ENCODE measurements around the gene MYOT. TPM values are rescaled to one million over a fixed set of nuclear protein-coding genes. Genes with fewer than 3 reads are reported as not detected.

MYOT gene
- total and polyA plus RNA-seq, 5 donors = 11.1 to 14.5 (median 13.0) TPM

- no peaks in the 10 kb centered on the region for H3K27me3 ChIP-seq (ENCODE audit: control insufficient read depth, insufficient read depth)
- no peak overlapping the region for H3K4me3 ChIP-seq (ENCODE audit: low read length)
- H3K9me3 ChIP-seq (ENCODE audit: control insufficient read depth, low read length) = no peaks in the 10 kb centered on the region
- WGBS = 64% methylated on average over 1 of the region's 1 CpG
- DNase-seq (no peak), ATAC-seq (no peak)
- no peak overlapping the region for H3K27ac ChIP-seq (ENCODE audit: low read length)
- intact Hi-C loops (cut with DNase I) = no loop called here
- peaks cover 4% of the 10 kb centered on the region for H3K4me1 ChIP-seq (ENCODE audit: control insufficient read depth, insufficient read depth, low read length)
Measured at GRCh38 chr5:137832416-137832815, 35.2 kb upstream of the MYOT start.

DNA sequence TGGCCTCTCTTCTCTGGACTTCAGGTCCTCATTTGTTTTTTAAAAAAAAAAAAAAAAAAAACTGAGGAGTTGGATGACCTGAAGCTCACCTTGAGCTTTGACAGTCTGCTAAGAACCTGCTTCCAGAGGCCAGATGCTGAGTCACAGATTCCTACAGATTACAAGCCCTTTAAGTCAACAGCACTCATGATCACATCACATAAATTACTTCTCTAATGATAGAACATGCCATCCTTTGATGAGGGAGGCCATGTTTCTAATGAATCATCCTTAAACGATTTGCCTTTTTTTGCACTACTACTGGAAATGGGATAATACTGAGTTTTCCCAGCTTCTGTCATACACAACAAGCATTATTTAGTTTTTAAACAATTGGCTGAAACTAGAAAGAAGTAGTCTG is 34.2 kb upstream of the MYOT start:
- intact Hi-C loops (cut with DNase I) = no loop called here
- ATAC-seq = no peak
- DNase-seq = no peak
- H3K4me1 ChIP-seq (ENCODE audit: control insufficient read depth, insufficient read depth, low read length) = peaks cover 4% of the 10 kb centered on the region
- H3K27me3 ChIP-seq (ENCODE audit: control insufficient read depth, insufficient read depth) = no peaks in the 10 kb centered on the region
- no peak overlapping the region for H3K27ac ChIP-seq (ENCODE audit: low read length)
- no peaks in the 10 kb centered on the region for H3K9me3 ChIP-seq (ENCODE audit: control insufficient read depth, low read length)
- 73% methylated on average over 1 of the region's 1 CpG for WGBS
- no peak overlapping the region for H3K4me3 ChIP-seq (ENCODE audit: low read length)

GRCh38 chr5:137834498-137835049 is 33.1 kb upstream of the MYOT start:
- no peak overlapping the region for H3K27ac ChIP-seq (ENCODE audit: low read length)
- H3K4me3 ChIP-seq (ENCODE audit: low read length) = no peak overlapping the region
- WGBS = 57% methylated on average over 4 of the region's 4 CpGs
- no peaks in the 10 kb centered on the region for H3K9me3 ChIP-seq (ENCODE audit: control insufficient read depth, low read length)
- peaks cover 5% of the 10 kb centered on the region for H3K4me1 ChIP-seq (ENCODE audit: control insufficient read depth, insufficient read depth, low read length)
- H3K27me3 ChIP-seq (ENCODE audit: control insufficient read depth, insufficient read depth) = no peaks in the 10 kb centered on the region
- ATAC-seq (no peak), DNase-seq (no peak)
- intact Hi-C loops (cut with DNase I) = no loop called here

- WGBS = 46% methylated on average over 1 of the region's 1 CpG
- no peaks in the 10 kb centered on the region for H3K9me3 ChIP-seq (ENCODE audit: control insufficient read depth, low read length)
- DNase-seq = no peak
- peak overlapping the region; percentile 77 for H3K27ac ChIP-seq (ENCODE audit: low read length)
- H3K4me3 ChIP-seq (ENCODE audit: low read length) = no peak overlapping the region
- peaks cover 5% of the 10 kb centered on the region for H3K4me1 ChIP-seq (ENCODE audit: control insufficient read depth, insufficient read depth, low read length)
- intact Hi-C loops (cut with DNase I) = no loop called here
- ATAC-seq = no peak
- H3K27me3 ChIP-seq (ENCODE audit: control insufficient read depth, insufficient read depth) = no peaks in the 10 kb centered on the region
Measured at GRCh38 chr5:137836298-137836697, 31.4 kb upstream of the MYOT start.

- intact Hi-C loops (cut with DNase I) = no loop called here
- Histone ChIP-seq H3K27ac (ENCODE audit: low read length) (peak overlapping the region; percentile 85), H3K4me1 (ENCODE audit: control insufficient read depth, insufficient read depth, low read length) (peaks cover 5% of the 10 kb centered on the region), H3K4me3 (ENCODE audit: low read length) (no peak overlapping the region), H3K27me3 (ENCODE audit: control insufficient read depth, insufficient read depth) (no peaks in the 10 kb centered on the region), H3K9me3 (ENCODE audit: control insufficient read depth, low read length) (no peaks in the 10 kb centered on the region)
- no peak for DNase-seq
- peak; percentile 82 to 87 for ATAC-seq
Measured at GRCh38 chr5:137836997-137837396, 30.7 kb upstream of the MYOT start.

DNA sequence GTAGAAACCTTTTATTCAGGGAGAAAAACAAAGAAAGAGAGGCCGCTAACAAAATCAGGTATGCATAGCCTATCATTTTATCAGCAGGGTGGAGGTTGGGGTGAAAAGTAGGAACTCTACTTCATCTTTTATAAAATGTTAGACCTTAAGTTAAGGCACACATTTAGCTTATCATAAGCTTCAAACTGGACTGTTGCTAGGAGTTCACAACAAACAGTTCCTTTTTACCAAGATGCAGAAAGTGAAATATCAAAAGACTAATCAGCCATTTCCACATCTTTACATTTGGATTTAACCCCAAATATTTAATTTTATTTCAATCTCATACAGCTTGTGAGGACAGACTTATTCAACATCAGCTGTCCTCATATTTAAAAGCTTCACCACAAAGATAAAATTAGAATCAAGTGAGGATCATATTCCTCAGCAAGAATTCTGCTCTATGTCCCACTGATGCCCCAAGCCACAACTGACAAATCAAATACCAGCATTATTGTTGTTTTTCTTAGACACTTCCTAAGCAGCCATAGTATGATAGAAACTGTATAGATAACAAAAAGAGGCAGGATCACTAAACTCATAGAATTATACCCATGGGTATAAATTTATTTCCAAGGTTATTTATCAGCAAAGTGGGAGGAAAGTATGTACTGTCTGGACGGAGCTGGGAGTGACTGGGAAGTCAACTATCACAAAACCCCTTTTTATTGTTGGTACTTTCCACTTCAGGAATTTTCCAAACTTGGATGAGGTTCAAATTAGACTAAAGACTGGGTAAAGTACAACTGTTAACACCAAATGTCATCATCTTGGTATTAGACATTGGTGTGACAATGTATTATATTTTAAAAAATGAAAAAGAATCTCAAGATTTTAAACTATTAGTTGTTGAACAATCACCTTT is 29.9 kb upstream of the MYOT start:
- peaks cover 5% of the 10 kb centered on the region for H3K4me1 ChIP-seq (ENCODE audit: control insufficient read depth, insufficient read depth, low read length)
- intact Hi-C loops (cut with DNase I) = no loop called here
- no peaks in the 10 kb centered on the region for H3K9me3 ChIP-seq (ENCODE audit: control insufficient read depth, low read length)
- ATAC-seq = peak; percentile 34 to 51
- H3K27ac ChIP-seq (ENCODE audit: low read length) = peak overlapping the region; percentile 42
- no peak for DNase-seq
- no peaks in the 10 kb centered on the region for H3K27me3 ChIP-seq (ENCODE audit: control insufficient read depth, insufficient read depth)
- 38% methylated on average over 2 of the region's 2 CpGs for WGBS
- no peak overlapping the region for H3K4me3 ChIP-seq (ENCODE audit: low read length)

DNA sequence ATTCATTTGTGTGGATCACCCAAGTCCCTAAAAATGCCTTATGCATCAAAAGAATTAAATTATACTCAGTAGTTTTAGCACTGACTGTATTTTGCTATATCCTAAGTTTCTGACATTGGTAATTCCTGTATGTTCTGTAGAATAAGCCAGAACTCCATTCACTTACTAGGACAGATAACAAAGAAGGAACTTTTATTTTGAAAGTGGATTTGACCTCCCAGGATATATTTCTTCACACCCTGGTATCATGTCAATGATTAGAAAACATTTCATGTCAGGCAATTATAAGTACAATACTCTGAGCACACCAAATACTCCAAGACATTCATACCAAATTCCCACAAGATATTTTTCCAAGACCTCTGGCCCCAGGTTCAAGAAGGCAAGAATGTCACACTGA is 28.7 kb upstream of the MYOT start:
- DNase-seq (no peak), ATAC-seq (peak in 1 of 2 donors; percentile 21)
- Histone ChIP-seq H3K4me1 (ENCODE audit: control insufficient read depth, insufficient read depth, low read length) (peaks cover 5% of the 10 kb centered on the region), H3K27me3 (ENCODE audit: control insufficient read depth, insufficient read depth) (no peaks in the 10 kb centered on the region), H3K27ac (ENCODE audit: low read length) (peak overlapping the region; percentile 68), H3K4me3 (ENCODE audit: low read length) (no peak overlapping the region), H3K9me3 (ENCODE audit: control insufficient read depth, low read length) (no peaks in the 10 kb centered on the region)
- intact Hi-C loops (cut with DNase I) = no loop called here

DNA sequence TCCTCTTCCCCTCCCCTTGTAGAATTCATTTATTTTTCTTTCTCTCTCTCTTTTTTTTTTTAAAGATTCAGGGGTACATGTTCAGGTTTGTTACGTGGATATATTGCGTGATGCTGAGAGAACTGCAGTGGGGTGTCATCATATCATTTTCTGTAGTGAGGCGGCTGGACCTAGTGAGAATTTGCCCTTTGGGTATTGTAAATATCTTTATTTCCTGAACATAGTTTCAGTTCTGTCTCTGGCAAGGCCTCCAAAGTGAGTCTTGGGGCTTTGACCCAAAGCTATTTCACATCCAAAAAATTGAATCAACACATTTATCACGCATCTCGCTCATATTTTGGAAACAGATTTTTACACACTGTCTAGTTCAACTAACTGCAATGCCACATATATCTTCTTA is 25.4 kb upstream of the MYOT start:
- H3K4me3 ChIP-seq (ENCODE audit: low read length) = no peak overlapping the region
- no peak for ATAC-seq
- H3K27ac ChIP-seq (ENCODE audit: low read length) = peak overlapping the region; percentile 81
- no peak for DNase-seq
- intact Hi-C loops (cut with DNase I) = no loop called here
- H3K4me1 ChIP-seq (ENCODE audit: control insufficient read depth, insufficient read depth, low read length) = peaks cover 1% of the 10 kb centered on the region
- H3K9me3 ChIP-seq (ENCODE audit: control insufficient read depth, low read length) = no peaks in the 10 kb centered on the region
- no peaks in the 10 kb centered on the region for H3K27me3 ChIP-seq (ENCODE audit: control insufficient read depth, insufficient read depth)
- 72% methylated on average over 5 of the region's 5 CpGs for WGBS

- intact Hi-C loops (cut with DNase I) = no loop called here
- Histone ChIP-seq H3K4me3 (ENCODE audit: low read length) (no peak overlapping the region), H3K4me1 (ENCODE audit: control insufficient read depth, insufficient read depth, low read length) (peaks cover 3% of the 10 kb centered on the region), H3K27ac (ENCODE audit: low read length) (no peak overlapping the region), H3K27me3 (ENCODE audit: control insufficient read depth, insufficient read depth) (no peaks in the 10 kb centered on the region), H3K9me3 (ENCODE audit: control insufficient read depth, low read length) (no peaks in the 10 kb centered on the region)
- WGBS = 80% methylated on average over 4 of the region's 4 CpGs
- ATAC-seq (no peak), DNase-seq (no peak)
Measured at GRCh38 chr5:137843676-137844299, 23.9 kb upstream of the MYOT start.

DNA sequence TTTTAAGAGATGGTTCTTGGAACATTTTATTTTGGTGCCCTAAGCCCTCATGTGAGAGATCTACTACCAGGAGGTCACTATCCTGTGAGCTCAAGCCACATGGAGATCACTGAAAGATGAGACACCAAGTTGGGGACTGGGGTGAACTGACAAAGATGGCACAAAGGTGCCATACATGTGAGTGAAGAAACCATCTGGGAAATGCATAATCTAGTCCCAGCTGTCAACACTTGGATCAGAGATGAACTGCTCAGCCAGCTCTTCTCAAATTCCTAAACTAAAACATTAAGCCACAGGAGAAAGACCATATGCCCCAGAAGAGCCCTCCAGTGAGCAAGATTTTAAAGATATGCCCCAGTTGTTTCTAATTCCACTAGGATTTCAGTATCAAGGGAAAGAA is 22.2 kb upstream of the MYOT start:
- intact Hi-C loops (cut with DNase I) = no loop called here
- H3K4me1 ChIP-seq (ENCODE audit: control insufficient read depth, insufficient read depth, low read length) = peaks cover 2% of the 10 kb centered on the region
- H3K9me3 ChIP-seq (ENCODE audit: control insufficient read depth, low read length) = no peaks in the 10 kb centered on the region
- no peaks in the 10 kb centered on the region for H3K27me3 ChIP-seq (ENCODE audit: control insufficient read depth, insufficient read depth)
- peak overlapping the region; percentile 23 for H3K27ac ChIP-seq (ENCODE audit: low read length)
- ATAC-seq (peak in 1 of 2 donors; percentile 27), DNase-seq (no peak)
- H3K4me3 ChIP-seq (ENCODE audit: low read length) = no peak overlapping the region

- no peaks in the 10 kb centered on the region for H3K27me3 ChIP-seq (ENCODE audit: control insufficient read depth, insufficient read depth)
- ATAC-seq (peak; percentile 64 to 89), DNase-seq (no peak)
- H3K4me1 ChIP-seq (ENCODE audit: control insufficient read depth, insufficient read depth, low read length) = peaks cover 2% of the 10 kb centered on the region
- peak overlapping the region; percentile 86 for H3K27ac ChIP-seq (ENCODE audit: low read length)
- no peak overlapping the region for H3K4me3 ChIP-seq (ENCODE audit: low read length)
- WGBS = 74% methylated on average over 6 of the region's 6 CpGs
- no peaks in the 10 kb centered on the region for H3K9me3 ChIP-seq (ENCODE audit: control insufficient read depth, low read length)
- intact Hi-C loops (cut with DNase I) = no loop called here
Measured at GRCh38 chr5:137847687-137848086, 20.0 kb upstream of the MYOT start.

Measured in right cardiac atrium (tissue), 5 donors.